OCI-LY1 (cell line): ENCODE measurements around the gene GPR63.

Experiments used
- H2AFZ ChIP-seq: fragments of 200-600 bp; sonication (generic), shearing (Covaris generic); 2 replicates; pipeline ENCODE4 v1.6.0; 2014; ENCODE audit warnings: antibody characterized with exemption, mild to moderate bottlenecking, low read length
- H3F3A ChIP-seq: fragments of 200-600 bp; sonication (generic), shearing (Covaris generic); 2 replicates; pipeline ENCODE4 v1.6.0; 2014; ENCODE audit warnings: mild to moderate bottlenecking, antibody characterized with exemption, low read length, moderate library complexity; ENCODE audit not compliant: insufficient read depth
- H3K27ac ChIP-seq: fragments of 200-600 bp; sonication (generic); 2 replicates; pipeline ENCODE4 v1.5.1; 2014; ENCODE audit warnings: low read length, mixed run types, mild to moderate bottlenecking, low read depth; ENCODE audit not compliant: poor library complexity, severe bottlenecking
- H3K27me3 ChIP-seq: fragments of 200-600 bp; sonication (generic); 2 replicates; pipeline ENCODE4 v1.6.0; 2014; ENCODE audit warnings: antibody characterized with exemption, mild to moderate bottlenecking, low read length, moderate library complexity; ENCODE audit not compliant: insufficient read depth
- H3K36me3 ChIP-seq: fragments of 200-600 bp; sonication (generic); 2 replicates; pipeline ENCODE4 v1.6.1; 2014; ENCODE audit warnings: mild to moderate bottlenecking, antibody characterized with exemption, low read length, moderate library complexity, mixed read lengths; ENCODE audit not compliant: insufficient read depth
- H3K4me1 ChIP-seq: fragments of 200-600 bp; sonication (generic); 2 replicates; pipeline ENCODE4 v1.5.1; 2014; ENCODE audit warnings: mild to moderate bottlenecking, low read length, moderate library complexity; ENCODE audit not compliant: insufficient read depth, severe bottlenecking
- H3K4me2 ChIP-seq: fragments of 200-600 bp; sonication (generic), shearing (Covaris generic); 2 replicates; pipeline ENCODE4 v1.6.1; 2014; ENCODE audit warnings: low read length
- H3K4me3 ChIP-seq: fragments of 200-600 bp; sonication (generic); 2 replicates; pipeline ENCODE4 v1.5.1; 2014; ENCODE audit warnings: low read length, low read depth, mild to moderate bottlenecking, mixed read lengths; ENCODE audit not compliant: poor library complexity, severe bottlenecking
- H3K79me2 ChIP-seq: fragments of 200-600 bp; shearing (Covaris generic); 2 replicates; pipeline ENCODE4 v1.6.1; 2016; ENCODE audit warnings: mixed run types, low read length, mixed read lengths; ENCODE audit not compliant: insufficient read depth
- H3K9ac ChIP-seq: fragments of 200-600 bp; sonication (generic), shearing (Covaris generic); 2 replicates; pipeline ENCODE4 v1.6.1; 2014; ENCODE audit warnings: mild to moderate bottlenecking, low read length, mixed read lengths
- H3K9me2 ChIP-seq: fragments of 200-600 bp; sonication (generic), shearing (Covaris generic); 2 replicates; pipeline ENCODE4 v1.6.1; 2014; ENCODE audit warnings: low read depth, mild to moderate bottlenecking, low read length, mixed read lengths
- H3K9me3 ChIP-seq: fragments of 200-600 bp; shearing (Covaris generic); 2 replicates; pipeline ENCODE4 v1.6.1; 2014; ENCODE audit warnings: low read length, mixed read lengths
- H4K20me1 ChIP-seq: fragments of 200-600 bp; sonication (generic), shearing (Covaris generic); 2 replicates; pipeline ENCODE4 v1.6.0; 2016; ENCODE audit warnings: mild to moderate bottlenecking, low read length; ENCODE audit not compliant: insufficient read depth
- CTCF ChIP-seq: fragments of 200-600 bp; sonication (generic), shearing (Covaris generic); IDR thresholded peaks from 2 replicates; pipeline ENCODE4 v1.5.1; 2017; ENCODE audit warnings: mild to moderate bottlenecking, antibody characterized with exemption, low read length, moderate library complexity, mixed read lengths
- EZH2 ChIP-seq: fragments of 200-600 bp; sonication (generic), shearing (Covaris generic); IDR thresholded peaks from 2 replicates; pipeline ENCODE4 v1.8.0; 2017; ENCODE audit warnings: borderline replicate concordance, mixed run types, mild to moderate bottlenecking, antibody characterized with exemption, low read length, moderate library complexity, mixed read lengths

Gene GPR63

DNA sequence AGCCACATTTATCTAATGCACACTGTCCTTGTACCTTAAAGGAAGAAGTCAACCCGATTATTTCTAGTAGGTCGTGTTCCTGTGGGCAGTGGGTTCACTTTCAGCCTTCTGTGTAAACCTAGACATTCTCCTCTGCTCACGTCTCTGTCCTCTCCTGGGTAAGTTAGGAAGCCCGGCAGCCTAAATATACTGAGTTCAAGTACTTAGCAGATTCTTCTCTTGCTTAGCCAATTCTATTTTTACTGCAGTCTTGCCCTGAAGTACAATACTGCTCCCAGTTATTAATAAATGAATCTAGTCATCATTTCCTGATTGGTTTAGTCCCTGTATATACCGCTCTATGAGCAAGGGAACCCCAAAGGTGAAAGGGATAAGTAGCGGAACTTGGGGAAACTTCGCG is 14.6 kb upstream of the GPR63 start:
- no peaks in the 10 kb centered on the region for H3K36me3 ChIP-seq
- H3F3A ChIP-seq = no peaks in the 10 kb centered on the region

GRCh38 chr6:96849615-96850014 is 12.3 kb upstream of the GPR63 start:
- Histone ChIP-seq H2AFZ (no peak overlapping the region), H3K4me1 (no peaks in the 10 kb centered on the region), H4K20me1 (no peaks in the 10 kb centered on the region), H3K4me2 (no peak overlapping the region), H3F3A (no peaks in the 10 kb centered on the region), H3K9ac (no peak overlapping the region), H3K36me3 (no peaks in the 10 kb centered on the region), H3K27me3 (no peaks in the 10 kb centered on the region), H3K27ac (no peak overlapping the region), H3K9me3 (no peaks in the 10 kb centered on the region), H3K9me2 (no peaks in the 10 kb centered on the region), H3K79me2 (no peaks in the 10 kb centered on the region), H3K4me3 (no peak overlapping the region)
- TF ChIP-seq CTCF (no peak), EZH2 (no peak)

More for the DNA sequence above, 14.6 kb upstream of the GPR63 start:
- Histone ChIP-seq H3K9me2 (no peaks in the 10 kb centered on the region), H3K9me3 (no peaks in the 10 kb centered on the region), H3K9ac (no peak overlapping the region), H2AFZ (no peak overlapping the region), H3K27ac (no peak overlapping the region), H3K79me2 (no peaks in the 10 kb centered on the region), H3K4me3 (no peak overlapping the region), H3K27me3 (no peaks in the 10 kb centered on the region), H3K4me1 (no peaks in the 10 kb centered on the region), H4K20me1 (no peaks in the 10 kb centered on the region), H3K4me2 (no peak overlapping the region)
- TF ChIP-seq EZH2 (no peak), CTCF (no peak)

DNA sequence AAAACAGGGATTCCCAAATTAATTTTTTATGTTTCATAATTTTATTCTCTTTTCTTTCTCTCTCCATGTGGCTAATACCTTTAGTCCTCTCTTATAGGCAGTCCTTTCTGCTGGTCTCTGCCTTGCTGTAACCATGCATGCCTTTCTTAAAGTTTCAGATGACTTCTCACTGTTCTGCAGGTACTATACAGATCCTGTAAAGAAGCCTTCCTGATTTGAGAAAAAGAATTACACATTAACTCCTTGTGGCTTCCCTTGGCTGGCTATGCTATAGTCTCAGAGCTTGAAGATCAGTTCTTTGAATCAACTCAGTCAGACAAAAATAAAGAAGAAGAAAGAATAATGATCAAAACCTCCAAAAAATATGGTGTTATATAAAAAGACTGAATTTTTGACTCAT is 7.3 kb upstream of the GPR63 start:
- Histone ChIP-seq H3K4me2 (no peak overlapping the region), H3F3A (no peaks in the 10 kb centered on the region), H4K20me1 (no peaks in the 10 kb centered on the region), H3K36me3 (no peaks in the 10 kb centered on the region), H3K9me2 (no peaks in the 10 kb centered on the region), H3K79me2 (no peaks in the 10 kb centered on the region), H3K9ac (no peak overlapping the region), H3K27ac (no peak overlapping the region), H3K4me3 (no peak overlapping the region), H3K27me3 (no peaks in the 10 kb centered on the region), H2AFZ (no peak overlapping the region), H3K9me3 (no peaks in the 10 kb centered on the region), H3K4me1 (no peaks in the 10 kb centered on the region)
- TF ChIP-seq CTCF (no peak), EZH2 (no peak)
